CD4-positive, alpha-beta T cell treated with Interleukin-4 for 1 hour (primary cell): ENCODE results near the gene B3GNT2.
"Not testable (repeated sequence)": the region's sequence is repeated elsewhere in the genome, so short reads cannot be mapped to it uniquely, and the experiment has no call there.

Source experiments
- DNase-seq, 2 donors: peaks; one replicate each; pipeline ENCODE4 v3.0.0-alpha.2; 2020 to 2022

Gene B3GNT2

GRCh38 chr2:62185475-62186155 lies 10.3 kb upstream of the B3GNT2 start:
- DNase-seq, result no peak

GRCh38 chr2:62186156-62186905 lies 9.6 kb upstream of the B3GNT2 start:
- no peak for DNase-seq

- DNase-seq, result no peak
Observed at GRCh38 chr2:62187246-62187645, 8.7 kb upstream of the B3GNT2 start.

- no peak for DNase-seq
Observed at GRCh38 chr2:62188416-62188815, 7.5 kb upstream of the B3GNT2 start.

GRCh38 chr2:62189196-62189595 lies 6.7 kb upstream of the B3GNT2 start:
- DNase-seq, result no peak

- no peak for DNase-seq
Observed at GRCh38 chr2:62192811-62193210, 3.1 kb upstream of the B3GNT2 start.

- DNase-seq, result no peak
Observed at GRCh38 chr2:62194558-62195420, 1.1 kb upstream of the B3GNT2 start.

- DNase-seq, result peak; percentile 43 to 58
Observed at GRCh38 chr2:62196278-62196901, 475 bp downstream of the B3GNT2 start.

- peak; percentile 47 to 58 for DNase-seq
Observed at GRCh38 chr2:62197011-62197924, 1.4 kb downstream of the B3GNT2 start.

GRCh38 chr2:62197925-62198633 lies 2.2 kb downstream of the B3GNT2 start:
- no peak for DNase-seq

GRCh38 chr2:62198854-62199253 lies 2.9 kb downstream of the B3GNT2 start:
- DNase-seq, result not testable (repeated sequence)

GRCh38 chr2:62199392-62200125 lies 3.6 kb downstream of the B3GNT2 start:
- DNase-seq, result no peak

GRCh38 chr2:62200291-62200841 lies 4.5 kb downstream of the B3GNT2 start:
- peak in 1 of 2 donors; percentile 72 for DNase-seq

GRCh38 chr2:62200868-62201267 lies 5.0 kb downstream of the B3GNT2 start:
- DNase-seq, result no peak

- DNase-seq, result no peak
Observed at GRCh38 chr2:62201307-62201706, 5.4 kb downstream of the B3GNT2 start.

- no peak for DNase-seq
Observed at GRCh38 chr2:62202019-62202722, 6.3 kb downstream of the B3GNT2 start.

GRCh38 chr2:62202729-62203128 lies 6.8 kb downstream of the B3GNT2 start:
- no peak for DNase-seq

- DNase-seq, result no peak
Observed at GRCh38 chr2:62203459-62203858, 7.5 kb downstream of the B3GNT2 start.

GRCh38 chr2:62204998-62205496 lies 9.1 kb downstream of the B3GNT2 start:
- DNase-seq, result no peak
